ENCODE measurements around the gene UFD1.

- TF ChIP-seq POLR2A (IDR thresholded peaks at IDR 0.05) (no peak), CTCF (IDR thresholded peaks at IDR 0.05) (peak in 1 of 3 experiments; percentile 16)
Observed at GRCh38 chr22:19495562-19496323, 16.8 kb upstream of the UFD1 start.
